GM19395 (cell line): ENCODE results near the gene SEBOX.

Source experiments
- ATAC-seq: cut with Tn5 transposase; IDR thresholded peaks from one replicate; pipeline ENCODE4 v1.9.1; 2021; ENCODE audit warnings: mild to moderate bottlenecking, moderate library complexity; ENCODE audit not compliant: unreplicated experiment

Gene SEBOX

GRCh38 chr17:28394337-28395116 is 29.5 kb upstream of the SEBOX start:
- no peak for ATAC-seq

GRCh38 chr17:28392491-28392890 is 27.5 kb upstream of the SEBOX start:
- no peak for ATAC-seq

GRCh38 chr17:28391401-28391800 is 26.4 kb upstream of the SEBOX start:
- ATAC-seq: no peak

DNA sequence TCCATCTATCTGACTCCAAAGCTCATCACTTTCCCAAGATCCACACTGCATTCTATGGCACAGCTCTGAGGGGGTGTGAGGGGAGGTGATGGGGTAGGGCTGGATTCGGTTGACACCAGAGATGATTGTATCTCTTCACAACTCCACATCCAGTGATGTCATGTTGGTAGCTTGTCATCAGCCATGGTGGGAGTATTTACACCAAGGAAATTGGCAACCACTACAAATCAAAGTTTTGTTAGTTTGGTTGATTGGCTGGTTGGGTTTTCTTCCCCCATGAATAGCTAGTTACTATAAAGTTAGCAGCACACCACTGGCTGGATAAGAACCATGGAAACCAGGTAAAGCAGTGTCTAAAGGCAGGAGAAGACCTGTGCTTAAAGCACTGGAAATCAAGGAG is 26.0 kb upstream of the SEBOX start:
- no peak for ATAC-seq

GRCh38 chr17:28390563-28390962 is 25.6 kb upstream of the SEBOX start:
- no peak for ATAC-seq

DNA sequence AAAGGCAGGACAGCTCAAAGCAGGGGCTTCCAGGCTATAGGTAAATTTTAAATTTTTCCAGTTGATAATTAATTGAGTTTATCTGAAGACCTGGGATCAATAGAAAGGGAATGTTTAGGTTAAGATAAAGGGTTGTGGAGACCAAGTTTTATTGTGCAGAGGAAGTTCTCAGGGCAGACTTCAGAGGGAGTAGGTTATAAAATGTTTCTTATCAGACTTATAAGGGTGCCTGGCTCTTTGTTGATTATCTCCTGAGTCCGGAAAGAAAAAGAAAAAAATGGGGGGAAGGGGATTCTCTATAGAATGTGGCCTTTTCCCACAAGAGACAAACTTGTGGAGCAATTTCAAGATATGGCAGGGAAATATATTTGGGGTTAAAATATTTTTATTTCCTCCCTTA is 25.1 kb upstream of the SEBOX start:
- no peak for ATAC-seq

DNA sequence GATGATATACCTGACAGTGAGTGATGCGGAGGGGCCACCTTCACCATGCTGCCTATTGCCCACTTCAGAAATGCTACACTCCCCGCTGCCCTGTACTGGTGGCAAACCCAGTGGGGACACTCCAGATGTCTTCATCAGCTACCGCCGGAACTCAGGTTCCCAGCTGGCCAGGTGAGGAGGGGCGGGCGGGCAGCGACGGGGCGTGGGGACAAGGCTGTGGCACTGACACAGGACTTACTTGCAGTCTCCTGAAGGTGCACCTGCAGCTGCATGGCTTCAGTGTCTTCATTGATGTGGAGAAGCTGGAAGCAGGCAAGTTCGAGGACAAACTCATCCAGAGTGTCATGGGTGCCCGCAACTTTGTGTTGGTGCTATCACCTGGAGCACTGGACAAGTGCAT is 23.1 kb upstream of the SEBOX start:
- no peak for ATAC-seq

- ATAC-seq: no peak
Observed at GRCh38 chr17:28386391-28386790, 21.4 kb upstream of the SEBOX start.

DNA sequence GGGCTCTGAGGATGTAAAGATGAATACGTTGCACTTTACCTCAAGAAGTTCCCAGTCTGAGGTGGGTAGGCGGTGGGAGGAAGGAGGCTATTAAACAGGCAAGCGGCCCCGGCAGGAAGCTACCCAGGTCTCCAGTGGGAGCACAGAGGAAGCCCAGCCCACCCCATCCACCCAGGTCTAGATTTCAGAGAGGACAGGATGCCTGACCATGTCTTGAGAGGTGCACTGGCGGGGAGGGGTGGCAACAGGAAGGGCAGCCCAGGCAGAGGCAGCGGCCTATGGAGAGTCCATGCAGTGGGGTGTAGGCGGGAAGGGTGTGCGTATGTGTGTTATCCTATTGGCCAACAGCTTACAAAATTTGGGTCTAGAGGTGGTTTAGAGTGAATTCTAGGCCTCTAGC is 20.4 kb upstream of the SEBOX start:
- no peak for ATAC-seq

- ATAC-seq: no peak
Observed at GRCh38 chr17:28385037-28385400, 20.0 kb upstream of the SEBOX start.

DNA sequence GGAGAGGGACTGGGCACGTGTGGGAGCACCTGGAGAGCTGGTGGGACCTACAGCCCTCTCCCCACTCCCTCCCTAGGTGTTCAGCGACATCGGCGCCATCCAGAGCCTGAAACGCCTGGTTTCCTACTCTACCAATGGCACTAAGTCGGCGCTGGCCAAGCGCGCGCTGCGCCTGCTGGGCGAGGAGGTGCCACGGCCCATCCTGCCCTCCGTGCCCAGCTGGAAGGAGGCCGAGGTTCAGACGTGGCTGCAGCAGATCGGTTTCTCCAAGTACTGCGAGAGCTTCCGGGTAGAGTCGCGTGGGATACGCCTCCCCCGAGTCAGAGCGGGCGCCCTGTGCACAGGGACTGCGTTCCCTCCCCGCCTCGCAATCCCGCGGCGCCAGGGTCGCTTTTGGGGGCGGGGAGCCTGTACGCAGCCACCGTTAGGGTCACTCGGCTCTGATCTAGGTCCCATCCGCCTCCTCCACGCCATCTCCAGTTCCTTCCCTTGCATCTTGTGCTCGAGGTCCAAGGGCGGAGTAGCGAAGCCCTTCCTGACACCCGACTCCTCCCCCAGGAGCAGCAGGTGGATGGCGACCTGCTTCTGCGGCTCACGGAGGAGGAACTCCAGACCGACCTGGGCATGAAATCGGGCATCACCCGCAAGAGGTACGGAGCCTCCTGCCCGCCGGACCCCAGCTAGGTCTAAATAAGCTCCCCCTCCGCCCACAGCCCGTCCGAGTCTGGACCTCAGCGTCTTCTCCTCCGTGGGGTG is 19.5 kb upstream of the SEBOX start:
- ATAC-seq: no peak

- ATAC-seq: no peak
Observed at GRCh38 chr17:28381141-28381825, 16.3 kb upstream of the SEBOX start.

GRCh38 chr17:28379814-28380801 is 15.1 kb upstream of the SEBOX start:
- no peak for ATAC-seq

DNA sequence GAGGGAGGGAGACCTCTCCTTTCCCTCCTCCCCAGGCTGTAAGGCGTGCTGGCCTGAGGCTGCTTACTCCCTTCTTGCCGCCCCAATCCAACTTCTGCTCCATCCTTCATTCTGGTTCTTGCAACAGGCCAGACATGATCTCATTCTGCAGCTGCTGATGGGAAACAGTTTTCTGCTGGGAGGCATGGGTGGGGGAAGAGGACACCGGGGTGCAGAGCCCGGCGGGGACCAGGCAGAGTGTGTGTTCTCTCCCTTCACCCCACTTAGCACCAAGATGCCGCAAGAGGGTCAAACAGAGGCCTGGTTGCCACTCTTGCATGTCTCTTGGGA is 7.9 kb upstream of the SEBOX start:
- no peak for ATAC-seq

- ATAC-seq: peak; percentile 21
Observed at GRCh38 chr17:28372203-28372944, 7.4 kb upstream of the SEBOX start.

DNA sequence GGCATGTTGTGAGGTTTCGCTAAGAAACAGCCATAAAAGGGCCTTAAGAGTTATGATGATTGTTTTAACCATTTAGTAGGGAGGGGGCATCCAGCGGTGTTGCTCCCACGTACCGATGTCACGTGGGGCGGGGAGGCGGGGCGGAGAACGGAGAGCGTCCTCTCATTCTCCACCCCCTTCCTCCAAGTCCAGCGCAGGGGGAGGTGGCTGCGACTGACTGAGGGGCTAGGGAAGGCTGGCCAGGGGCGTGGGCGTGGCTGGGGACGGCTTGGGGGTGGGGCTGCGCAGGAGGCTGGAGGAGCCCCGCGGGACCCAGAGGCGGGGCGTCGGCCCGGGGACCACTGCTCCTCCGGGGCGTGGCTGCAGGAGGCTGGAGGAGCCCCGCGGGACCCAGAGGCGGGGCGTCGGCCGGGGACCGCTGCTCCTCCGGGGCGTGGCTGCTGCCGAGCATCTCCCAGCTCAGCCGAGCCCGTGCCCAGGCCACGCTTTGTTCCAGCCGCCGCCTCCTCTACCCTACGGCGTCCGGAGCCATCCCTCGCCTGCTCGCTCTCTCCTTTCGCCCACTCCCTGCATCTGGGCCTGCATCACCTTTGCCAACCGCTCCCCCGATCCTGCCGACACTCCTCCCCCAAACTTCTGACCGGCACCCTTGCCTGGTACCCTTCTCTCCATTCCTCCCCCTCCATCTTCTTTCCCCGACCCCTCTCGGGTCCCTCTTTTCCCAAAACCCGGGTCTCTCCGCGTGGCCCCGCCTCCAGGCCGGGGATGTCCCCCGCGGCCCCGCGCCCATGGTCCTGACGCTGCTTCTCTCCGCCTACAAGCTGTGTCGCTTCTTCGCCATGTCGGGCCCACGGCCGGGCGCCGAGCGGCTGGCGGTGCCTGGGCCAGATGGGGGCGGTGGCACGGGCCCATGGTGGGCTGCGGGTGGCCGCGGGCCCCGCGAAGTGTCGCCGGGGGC is 6.5 kb upstream of the SEBOX start, which contains the start of gene SARM1:
Gene SARM1 (plus strand): TSS at position 450 of the 958 bp plus-strand sequence. CDS start 339 bp downstream, at position 789.
- peak; percentile 81 for ATAC-seq

DNA sequence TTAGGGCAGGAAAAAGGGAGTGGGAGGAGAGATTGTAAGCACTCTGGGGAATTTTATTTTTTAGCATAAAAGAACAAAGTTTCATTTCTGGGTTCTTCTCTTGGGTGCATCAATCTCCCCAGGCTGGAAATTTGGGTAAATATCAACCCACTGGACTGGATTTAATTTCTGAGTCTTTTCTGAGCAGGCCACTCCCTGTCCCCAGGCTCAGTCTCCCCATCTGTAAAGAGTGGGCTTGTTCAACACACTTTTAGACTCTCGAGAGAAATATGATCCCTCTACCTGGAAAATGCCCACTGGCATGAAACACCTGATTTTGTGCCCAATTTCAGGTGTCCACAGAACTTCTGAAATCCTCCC is 5.7 kb upstream of the SEBOX start:
- ATAC-seq: no peak

- ATAC-seq: no peak
Observed at GRCh38 chr17:28370035-28370743, 5.2 kb upstream of the SEBOX start, which contains the start of gene VTN. TSS of gene VTN (minus strand) at chr17:28370307. CDS start at chr17:28370203, 104 bp downstream.
